ENCODE results near the gene IMMP2L.
"Not testable (repeated sequence)": the region's sequence is repeated elsewhere in the genome, so short reads cannot be mapped to it uniquely, and the experiment has no call there.

The IMMP2L gene

GRCh38 chr7:111450705-111451104 lies 111.6 kb downstream of the IMMP2L start:
- DNase-seq, result not testable (repeated sequence)

DNA sequence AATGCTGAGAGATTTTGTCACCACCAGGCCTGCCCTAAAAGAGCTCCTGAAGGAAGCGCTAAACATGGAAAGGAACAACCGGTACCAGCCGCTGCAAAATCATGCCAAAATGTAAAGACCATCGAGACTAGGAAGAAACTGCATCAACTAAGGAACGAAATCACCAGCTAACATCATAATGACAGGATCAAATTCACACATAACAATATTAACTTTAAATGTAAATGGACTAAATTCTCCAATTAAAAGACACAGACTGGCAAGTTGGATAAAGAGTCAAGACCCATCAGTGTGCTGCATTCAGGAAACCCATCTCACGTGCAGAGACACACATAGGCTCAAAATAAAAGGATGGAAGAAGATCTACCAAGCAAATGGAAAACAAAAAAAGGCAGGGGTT lies 114.8 kb downstream of the IMMP2L start:
- DNase-seq, result not testable (repeated sequence)

GRCh38 chr7:111439977-111440376 lies 122.3 kb downstream of the IMMP2L start:
- peak; percentile 15 for DNase-seq

GRCh38 chr7:111438369-111439289 lies 123.7 kb downstream of the IMMP2L start:
- peak; percentile 78 for DNase-seq

- DNase-seq, result no peak
These were observed 124.6 kb downstream of the IMMP2L start for GRCh38 chr7:111437736-111438135.

DNA sequence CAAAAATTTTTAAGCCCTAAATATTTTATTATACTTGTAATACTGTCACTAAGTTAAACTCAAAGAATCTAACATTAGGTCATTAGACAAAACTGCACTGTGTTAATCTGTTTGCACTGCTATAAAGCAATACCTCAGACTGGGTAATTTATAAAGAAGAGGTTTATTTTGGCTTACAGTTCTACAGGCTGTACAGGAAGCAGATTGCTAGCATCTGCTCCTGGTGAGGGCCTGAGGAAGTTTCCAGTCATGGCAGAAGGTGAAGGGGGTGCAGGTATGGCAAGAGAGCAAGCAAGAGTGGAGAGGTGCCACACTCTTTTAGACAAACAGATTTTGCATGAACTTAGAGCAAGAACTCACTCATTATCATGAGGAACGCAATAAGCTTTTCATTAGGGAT lies 125.7 kb downstream of the IMMP2L start:
- DNase-seq, result no peak

- no peak for DNase-seq
These were observed 128.9 kb downstream of the IMMP2L start for GRCh38 chr7:111433426-111433825.

- DNase-seq, result peak; percentile 39
These were observed 132.5 kb downstream of the IMMP2L start for GRCh38 chr7:111429781-111430180.

GRCh38 chr7:111424768-111425167 lies 137.5 kb downstream of the IMMP2L start:
- peak; percentile 76 for DNase-seq

DNA sequence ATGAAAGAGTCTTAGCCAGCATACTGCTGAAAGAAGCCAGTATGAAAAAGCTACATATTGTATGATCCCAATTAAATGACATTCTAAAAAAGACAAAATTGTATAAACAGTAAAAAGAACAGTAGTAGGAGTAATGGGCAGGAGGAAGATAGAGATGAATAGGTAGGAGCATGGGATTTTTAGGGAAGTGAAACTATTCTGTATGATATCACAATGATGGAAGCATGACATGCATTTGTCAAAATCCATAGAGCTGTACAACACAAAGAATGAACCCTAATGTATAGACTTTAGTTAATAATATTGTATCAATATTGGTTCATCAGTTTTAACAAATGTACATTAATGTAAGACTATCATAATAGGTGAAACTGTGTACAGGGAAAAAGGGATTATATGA lies 147.9 kb downstream of the IMMP2L start:
- no peak for DNase-seq

GRCh38 chr7:111413739-111414138 lies 148.6 kb downstream of the IMMP2L start:
- DNase-seq, result no peak

DNA sequence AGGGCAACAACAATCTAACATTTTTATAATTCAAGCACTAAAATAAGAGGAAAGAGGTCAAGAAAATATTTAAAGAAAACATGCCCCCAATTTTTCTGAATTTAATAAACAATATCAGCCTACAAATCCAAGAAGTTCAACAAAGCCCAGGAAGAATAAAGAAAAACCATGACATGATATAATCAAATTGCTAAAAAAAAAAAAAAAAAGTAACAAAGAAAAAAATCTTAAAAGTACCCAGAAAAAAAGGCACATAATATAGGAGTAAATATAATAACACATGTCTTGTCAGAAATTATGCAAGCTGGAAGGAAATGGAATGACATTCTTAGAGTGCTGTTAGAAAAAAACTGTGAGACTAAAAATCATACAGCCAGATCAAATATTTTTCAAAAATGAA lies 151.4 kb downstream of the IMMP2L start:
- DNase-seq, result no peak

- DNase-seq, result no peak
These were observed 152.4 kb downstream of the IMMP2L start for GRCh38 chr7:111409714-111410422.

GRCh38 chr7:111408724-111409123 lies 153.6 kb downstream of the IMMP2L start:
- no peak for DNase-seq

GRCh38 chr7:111407258-111407657 lies 155.0 kb downstream of the IMMP2L start:
- no peak for DNase-seq

DNA sequence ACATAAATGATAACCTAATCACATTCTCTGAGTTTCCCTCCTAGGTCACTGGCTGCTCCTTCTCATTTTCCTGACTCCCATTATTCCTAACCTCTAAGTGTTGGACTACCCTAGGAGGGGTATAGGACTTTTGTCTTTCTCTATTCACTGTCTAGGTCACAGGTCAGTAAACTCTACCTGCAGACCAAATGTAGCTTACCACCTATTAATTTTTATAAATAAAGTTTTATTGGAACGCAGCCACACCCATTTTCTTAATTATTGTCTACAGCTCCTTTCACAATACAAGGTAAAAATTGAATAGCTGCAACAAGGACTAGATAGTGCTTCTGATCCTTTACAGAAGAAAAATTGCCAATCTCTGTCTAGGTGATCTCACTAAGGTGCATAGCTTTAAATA lies 156.7 kb downstream of the IMMP2L start:
- DNase-seq, result no peak

GRCh38 chr7:111401516-111401915 lies 160.8 kb downstream of the IMMP2L start:
- DNase-seq, result no peak

- no peak for DNase-seq
These were observed 162.2 kb downstream of the IMMP2L start for GRCh38 chr7:111400088-111400487.

- DNase-seq, result no peak
These were observed 167.4 kb downstream of the IMMP2L start for GRCh38 chr7:111394891-111395290.

DNA sequence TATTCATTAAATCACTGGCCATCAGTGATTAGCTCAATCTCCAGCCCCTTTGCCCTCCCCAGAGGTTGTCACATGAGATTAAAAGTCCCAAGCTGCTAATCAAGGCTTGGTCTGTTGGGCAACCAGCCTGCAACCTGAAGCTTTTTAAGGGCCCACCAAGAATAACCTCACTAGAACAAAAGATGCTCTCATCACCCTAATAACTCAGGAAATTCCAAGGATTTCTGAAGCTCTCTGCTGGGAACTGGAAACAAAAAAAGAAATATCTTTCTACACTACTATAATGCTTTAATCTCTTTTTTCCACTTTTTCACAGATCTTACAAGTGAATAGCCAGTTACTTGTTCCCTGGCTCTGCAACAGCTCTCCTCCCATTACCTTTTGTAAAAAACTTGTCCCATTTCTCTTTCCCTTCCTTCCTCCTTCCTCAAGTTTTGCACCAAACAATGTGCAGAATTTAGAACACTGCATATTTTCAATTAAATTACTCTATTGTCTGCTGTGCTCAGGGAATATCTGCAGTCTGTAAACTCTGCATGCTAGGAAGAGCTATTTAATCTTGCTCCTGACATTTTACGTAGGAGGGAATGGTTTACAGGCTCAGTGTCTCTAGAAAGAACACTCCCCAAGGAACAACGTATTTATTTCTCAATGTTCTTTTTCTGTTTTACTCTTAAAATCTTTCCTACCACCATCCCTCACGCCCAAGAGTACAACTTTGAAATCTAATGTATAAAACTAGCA lies 169.1 kb downstream of the IMMP2L start:
- DNase-seq, result no peak

DNA sequence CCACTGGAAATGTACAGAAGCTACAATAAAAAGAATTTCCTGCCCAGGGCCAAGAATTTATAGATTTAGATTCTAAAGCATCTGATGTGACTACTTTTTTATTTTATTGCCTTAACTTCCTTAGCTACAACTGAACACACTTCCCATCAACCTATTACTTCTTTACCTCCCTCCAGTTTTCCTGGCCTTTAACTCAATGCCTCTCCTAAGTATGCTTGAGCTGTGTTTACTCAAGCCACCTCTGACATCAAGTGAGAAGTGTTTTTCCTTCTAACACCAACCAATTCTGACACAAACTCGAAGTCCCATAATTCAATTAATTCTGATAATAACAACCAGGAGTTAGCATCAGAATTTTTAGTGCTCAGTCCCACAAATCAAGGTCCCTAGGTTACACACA lies 170.0 kb downstream of the IMMP2L start:
- no peak for DNase-seq

DNA sequence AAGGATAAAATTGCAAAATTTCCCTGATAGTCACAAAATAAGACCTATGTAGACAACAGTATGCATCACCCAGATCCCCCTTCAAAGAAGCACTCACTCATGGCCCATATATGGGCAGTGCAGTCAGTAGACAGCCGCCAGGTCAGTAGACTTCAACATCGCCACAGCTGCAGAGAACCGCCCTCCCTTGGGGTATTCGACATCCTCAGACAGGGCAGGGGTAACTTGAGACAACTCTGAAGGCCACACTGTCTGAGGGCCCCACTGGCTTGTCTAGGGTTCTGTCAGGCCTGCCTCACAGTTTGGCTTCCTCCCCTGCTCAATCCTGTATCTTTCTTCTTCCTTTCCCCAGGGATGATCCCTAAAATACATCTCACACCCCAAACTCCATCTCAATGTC lies 172.3 kb downstream of the IMMP2L start:
- no peak for DNase-seq

GRCh38 chr7:111388912-111389311 lies 173.4 kb downstream of the IMMP2L start:
- DNase-seq, result no peak

All from HCEC 1CT (cell line).